ENCODE measurements around the gene MRPL46.
"Not testable (repeated sequence)": the region's sequence is repeated elsewhere in the genome, so short reads cannot be mapped to it uniquely, and the experiment has no call there.

Gene MRPL46

GRCh38 chr15:88449581-88449980 is 17.6 kb downstream of the MRPL46 start:
- H3K4me3 ChIP-seq = no peak overlapping the region
- no peak overlapping the region for H3K27ac ChIP-seq

- H3K27ac ChIP-seq = no peak overlapping the region
Observed at GRCh38 chr15:88448991-88449461, 18.2 kb downstream of the MRPL46 start.

GRCh38 chr15:88447741-88448140 is 19.4 kb downstream of the MRPL46 start:
- Histone ChIP-seq H3K27ac (no peak overlapping the region), H3K4me3 (no peak overlapping the region)

More at GRCh38 chr15:88448991-88449461, 18.2 kb downstream of the MRPL46 start:
- no peak overlapping the region for H3K4me3 ChIP-seq

GRCh38 chr15:88447206-88447605 is 20.0 kb downstream of the MRPL46 start:
- H3K27ac ChIP-seq = no peak overlapping the region
- no peak overlapping the region for H3K4me3 ChIP-seq

- Histone ChIP-seq H3K4me3 (no peak overlapping the region), H3K27ac (no peak overlapping the region)
Observed at GRCh38 chr15:88441076-88441730, 26.0 kb downstream of the MRPL46 start.

GRCh38 chr15:88440021-88440420 is 27.2 kb downstream of the MRPL46 start:
- H3K4me3 ChIP-seq = no peak overlapping the region
- H3K27ac ChIP-seq = no peak overlapping the region

GRCh38 chr15:88438181-88438580 is 29.0 kb downstream of the MRPL46 start:
- no peak overlapping the region for H3K4me3 ChIP-seq
- no peak overlapping the region for H3K27ac ChIP-seq

GRCh38 chr15:88434106-88434505 is 33.1 kb downstream of the MRPL46 start:
- H3K27ac ChIP-seq, H3K4me3 ChIP-seq: not testable (repeated sequence)

- Histone ChIP-seq H3K27ac (no peak overlapping the region), H3K4me3 (no peak overlapping the region)
Observed at GRCh38 chr15:88433046-88433685, 34.0 kb downstream of the MRPL46 start.

- no peak overlapping the region for H3K4me3 ChIP-seq
- H3K27ac ChIP-seq = no peak overlapping the region
Observed at GRCh38 chr15:88431441-88431840, 35.7 kb downstream of the MRPL46 start.

GRCh38 chr15:88430051-88430450 is 37.1 kb downstream of the MRPL46 start:
- no peak overlapping the region for H3K4me3 ChIP-seq
- no peak overlapping the region for H3K27ac ChIP-seq

- no peak overlapping the region for H3K4me3 ChIP-seq
- H3K27ac ChIP-seq = no peak overlapping the region
Observed at GRCh38 chr15:88428805-88429605, 38.2 kb downstream of the MRPL46 start.

GRCh38 chr15:88428053-88428452 is 39.1 kb downstream of the MRPL46 start:
- Histone ChIP-seq H3K27ac (no peak overlapping the region), H3K4me3 (no peak overlapping the region)

- Histone ChIP-seq H3K27ac (no peak overlapping the region), H3K4me3 (no peak overlapping the region)
Observed at GRCh38 chr15:88426304-88426703, 40.9 kb downstream of the MRPL46 start.

- Histone ChIP-seq H3K27ac (no peak overlapping the region), H3K4me3 (no peak overlapping the region)
Observed at GRCh38 chr15:88423331-88423730, 43.9 kb downstream of the MRPL46 start.

- H3K4me3 ChIP-seq = no peak overlapping the region
- no peak overlapping the region for H3K27ac ChIP-seq
Observed at GRCh38 chr15:88419830-88420229, 47.4 kb downstream of the MRPL46 start.
